ENCODE results near the gene CRPPA.

CRPPA gene

GRCh38 chr7:16422917-16423316 is 1.6 kb upstream of the CRPPA start:
- H3K4me3 ChIP-seq (ENCODE audit: low read length): no peak overlapping the region
- DNase-seq (ENCODE audit: low read depth): no peak
- peak; percentile 1 for TF ChIP-seq CTCF (conservative IDR thresholded peaks at IDR 0.05; ENCODE audit: low read depth, low read length)

- no peak overlapping the region for H3K4me3 ChIP-seq (ENCODE audit: low read length)
- no peak for DNase-seq (ENCODE audit: low read depth)
- no peak for TF ChIP-seq CTCF (conservative IDR thresholded peaks at IDR 0.05; ENCODE audit: low read depth, low read length)
Observed at GRCh38 chr7:16422103-16422435, 731 bp upstream of the CRPPA start.

GRCh38 chr7:16420649-16421332 is 547 bp downstream of the CRPPA start:
- H3K4me3 ChIP-seq (ENCODE audit: low read length): peak overlapping the region; percentile 61
- peak; percentile 60 for DNase-seq (ENCODE audit: low read depth)
- peak; percentile 29 for TF ChIP-seq CTCF (conservative IDR thresholded peaks at IDR 0.05; ENCODE audit: low read depth, low read length)

- peak overlapping the region; percentile 61 for H3K4me3 ChIP-seq (ENCODE audit: low read length)
- no peak for DNase-seq (ENCODE audit: low read depth)
- no peak for TF ChIP-seq CTCF (conservative IDR thresholded peaks at IDR 0.05; ENCODE audit: low read depth, low read length)
Observed at GRCh38 chr7:16420329-16420648, 1.0 kb downstream of the CRPPA start.

GRCh38 chr7:16419859-16420258 is 1.5 kb downstream of the CRPPA start:
- DNase-seq (ENCODE audit: low read depth): no peak
- no peak for TF ChIP-seq CTCF (conservative IDR thresholded peaks at IDR 0.05; ENCODE audit: low read depth, low read length)
- peak overlapping the region; percentile 61 for H3K4me3 ChIP-seq (ENCODE audit: low read length)

- no peak for DNase-seq (ENCODE audit: low read depth)
- no peak for TF ChIP-seq CTCF (conservative IDR thresholded peaks at IDR 0.05; ENCODE audit: low read depth, low read length)
- H3K4me3 ChIP-seq (ENCODE audit: low read length): no peak overlapping the region
Observed at GRCh38 chr7:16419126-16419525, 2.2 kb downstream of the CRPPA start.

GRCh38 chr7:16417906-16418305 is 3.4 kb downstream of the CRPPA start:
- DNase-seq (ENCODE audit: low read depth): no peak
- TF ChIP-seq CTCF (conservative IDR thresholded peaks at IDR 0.05; ENCODE audit: low read depth, low read length): no peak
- H3K4me3 ChIP-seq (ENCODE audit: low read length): no peak overlapping the region
